Ovary (tissue), 3 donors: Measurements from ENCODE around the gene CIC.

Source experiments
- EP300 ChIP-seq: sonication (generic); formaldehyde crosslinking; IDR thresholded peaks from one replicate; pipeline ENCODE4 v1.6.1; 2017; ENCODE audit warnings: antibody characterized with exemption
- POLR2A ChIP-seq: fragments of 450-650 bp; IDR thresholded peaks from one replicate; pipeline ENCODE4 v1.6.1; 2017; ENCODE audit warnings: antibody characterized with exemption, mild to moderate bottlenecking, moderate library complexity
- TF ChIP-seq, protein P1 (sequence below), 3 donors: fragments of 450-650 bp in 2 of 3; fragments of 200-600 bp in 1 of 3; IDR thresholded peaks; one replicate each; pipeline versions ENCODE4 v1.5.1 to v1.8.0; 2016 to 2022; ENCODE audit warnings: antibody characterized with exemption in 3 of 3, mild to moderate bottlenecking in 1 of 3
- donor health status: DM: no; HTN: no; CAD: no.

DNA sequence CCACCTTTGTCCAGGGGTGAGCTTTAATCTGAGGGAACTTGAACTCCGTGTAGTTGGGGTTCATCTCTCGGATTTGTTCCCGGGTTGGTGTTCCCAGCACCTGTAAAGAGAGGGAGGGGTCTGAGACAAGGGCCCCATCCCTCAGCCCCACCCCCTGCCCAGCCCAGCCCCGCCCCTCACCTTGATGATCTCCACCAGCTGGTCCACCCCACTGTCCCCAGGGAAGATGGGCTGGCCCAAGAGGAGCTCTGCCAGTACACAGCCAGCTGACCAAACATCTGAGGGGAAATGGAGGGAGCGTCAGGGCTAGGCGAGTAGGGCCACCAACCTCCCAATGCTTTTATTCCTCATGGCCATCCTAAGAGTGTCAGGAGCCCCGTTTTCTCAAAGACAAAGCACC lies 35.9 kb upstream of the CIC start:
- TF ChIP-seq, protein P1, sequence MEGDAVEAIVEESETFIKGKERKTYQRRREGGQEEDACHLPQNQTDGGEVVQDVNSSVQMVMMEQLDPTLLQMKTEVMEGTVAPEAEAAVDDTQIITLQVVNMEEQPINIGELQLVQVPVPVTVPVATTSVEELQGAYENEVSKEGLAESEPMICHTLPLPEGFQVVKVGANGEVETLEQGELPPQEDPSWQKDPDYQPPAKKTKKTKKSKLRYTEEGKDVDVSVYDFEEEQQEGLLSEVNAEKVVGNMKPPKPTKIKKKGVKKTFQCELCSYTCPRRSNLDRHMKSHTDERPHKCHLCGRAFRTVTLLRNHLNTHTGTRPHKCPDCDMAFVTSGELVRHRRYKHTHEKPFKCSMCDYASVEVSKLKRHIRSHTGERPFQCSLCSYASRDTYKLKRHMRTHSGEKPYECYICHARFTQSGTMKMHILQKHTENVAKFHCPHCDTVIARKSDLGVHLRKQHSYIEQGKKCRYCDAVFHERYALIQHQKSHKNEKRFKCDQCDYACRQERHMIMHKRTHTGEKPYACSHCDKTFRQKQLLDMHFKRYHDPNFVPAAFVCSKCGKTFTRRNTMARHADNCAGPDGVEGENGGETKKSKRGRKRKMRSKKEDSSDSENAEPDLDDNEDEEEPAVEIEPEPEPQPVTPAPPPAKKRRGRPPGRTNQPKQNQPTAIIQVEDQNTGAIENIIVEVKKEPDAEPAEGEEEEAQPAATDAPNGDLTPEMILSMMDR (IDR thresholded peaks at IDR 0.05): no peak
- no peak for TF ChIP-seq POLR2A
- TF ChIP-seq EP300: no peak
